ENCODE results near the gene XPA. TPM values are rescaled to one million over a fixed set of nuclear protein-coding genes. Genes with fewer than 3 reads are reported as not detected.

The XPA gene
- total and polyA plus RNA-seq, 2 of the 8 experiments (the other 6 are each of a cell fraction or from before 2014, with no cell fraction given): 0.24 to 2.6 TPM

DNA sequence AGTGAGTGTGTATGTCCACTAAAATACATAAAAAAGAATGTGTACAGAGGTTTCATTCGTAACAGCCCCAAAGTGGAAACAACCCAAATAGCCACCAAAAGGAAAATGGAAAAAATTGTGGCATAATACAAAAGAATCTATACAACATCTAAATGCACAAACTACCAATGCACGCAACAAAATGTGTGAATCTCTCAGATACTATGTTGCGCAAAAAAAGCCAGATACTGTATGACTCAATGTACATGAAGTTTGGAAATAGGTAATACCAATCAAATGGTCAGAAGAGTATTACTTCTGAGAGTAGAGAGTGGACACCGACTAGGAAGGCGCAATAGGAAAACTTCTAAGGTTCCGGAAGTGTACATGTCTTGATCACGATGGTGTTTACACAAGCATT, 2.4 kb downstream of the XPA start (continued):
- TF ChIP-seq BCL11A (IDR thresholded peaks at IDR 0.05; ENCODE audit: low read depth in 2 of 2, low read length in 2 of 2) (no peak), NRF1 (IDR thresholded peaks at IDR 0.05; ENCODE audit: low read depth, low read length) (no peak)
